GM21515 (cell line): ENCODE measurements around the gene SLC17A6.

ENCODE experiments used
- ATAC-seq: cut with Tn5 transposase; IDR thresholded peaks from one replicate; pipeline ENCODE4 v1.9.1; 2021; ENCODE audit not compliant: unreplicated experiment

The SLC17A6 gene

DNA sequence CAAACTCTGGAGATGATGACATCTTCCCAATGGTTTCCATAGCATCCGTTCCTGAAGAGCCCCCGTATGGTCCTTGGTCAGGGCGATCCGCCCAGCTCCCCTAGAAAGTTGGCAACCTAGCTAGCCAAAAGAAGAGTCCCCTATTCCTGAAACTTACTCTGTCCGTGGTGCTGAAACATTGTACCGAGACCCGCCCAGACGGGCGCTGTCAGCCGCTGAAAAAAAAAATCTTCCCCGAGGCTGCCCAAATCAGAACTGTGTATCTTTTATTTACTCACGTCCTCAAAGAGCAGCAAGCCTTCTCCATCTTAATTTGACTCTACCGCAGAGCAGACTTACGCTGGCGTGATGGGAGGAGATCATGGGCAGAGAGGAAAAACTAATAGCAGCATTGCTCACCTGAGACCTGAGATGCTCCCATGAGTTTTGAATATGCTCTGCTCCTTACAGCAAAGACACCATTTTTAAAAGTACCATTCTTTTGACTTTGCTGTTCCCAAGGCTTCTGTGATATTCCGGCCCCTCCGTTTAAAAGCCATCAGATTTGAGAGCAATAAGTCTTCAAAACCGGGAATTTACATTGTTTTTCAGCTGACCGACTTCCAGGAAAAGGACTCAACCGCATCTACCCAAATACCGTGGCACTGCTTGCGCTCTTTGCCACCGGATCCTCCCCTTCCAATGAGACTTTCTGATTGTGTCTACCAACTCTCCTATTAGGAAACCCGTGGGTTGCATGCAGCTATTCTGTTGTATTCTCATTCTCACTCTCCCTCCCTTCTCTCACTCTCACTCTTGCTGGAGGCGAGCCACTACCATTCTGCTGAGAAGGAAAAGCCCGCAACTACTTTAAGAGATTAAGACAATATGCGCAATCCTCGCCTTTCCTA is at the start of gene SLC17A6:
SLC17A6 (plus strand) TSS at position 786 of the 890 bp plus-strand sequence. CDS start 153 bp downstream, outside the sequence.
- ATAC-seq: no peak

DNA sequence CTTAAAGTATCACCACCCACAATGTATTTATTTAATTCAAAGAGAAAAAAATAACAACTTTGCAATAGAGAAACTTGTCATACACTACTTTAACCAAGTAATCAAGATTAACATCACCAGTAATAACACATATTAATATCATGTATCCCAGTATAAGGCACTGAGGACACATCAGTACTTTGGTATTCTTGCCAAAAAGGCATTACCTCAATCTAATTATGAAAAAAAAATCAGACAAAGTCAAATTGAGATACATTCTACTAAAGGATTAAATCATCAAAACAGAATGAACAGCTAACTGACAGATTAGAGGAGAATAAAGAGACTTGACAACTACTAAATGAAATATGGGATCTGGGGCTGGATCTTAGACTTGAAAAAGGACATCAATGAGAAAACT is 35.8 kb upstream of the SLC17A6 start:
- ATAC-seq: no peak

DNA sequence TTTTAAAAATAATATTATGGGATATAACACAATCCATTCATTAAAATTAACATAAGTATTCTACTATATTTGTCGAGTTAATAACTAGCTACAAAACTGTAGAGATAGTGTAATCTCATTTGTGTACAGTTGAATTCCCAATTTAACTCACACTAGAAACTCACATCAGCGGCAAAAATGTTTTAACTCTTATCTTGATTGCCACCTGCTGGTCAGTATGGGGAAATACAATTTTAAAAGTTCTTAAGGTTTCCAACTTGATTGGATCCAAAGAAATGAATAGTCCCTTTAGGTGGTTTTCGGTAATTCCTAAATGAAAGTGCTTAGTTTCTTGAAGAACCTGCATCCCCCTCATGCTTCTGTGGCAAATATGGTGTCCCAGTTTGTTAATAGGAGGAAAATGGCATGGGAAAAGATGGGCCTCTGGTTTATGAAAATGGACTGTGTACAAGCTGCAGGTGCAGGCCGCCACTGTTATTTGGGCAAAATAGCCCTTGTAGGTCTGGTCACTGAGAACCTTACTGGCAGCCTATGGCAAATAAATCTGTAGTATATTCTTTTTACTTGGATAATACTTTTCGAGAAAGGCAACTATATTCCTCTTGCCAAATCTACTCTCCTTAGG is 33.7 kb upstream of the SLC17A6 start:
- ATAC-seq: no peak

DNA sequence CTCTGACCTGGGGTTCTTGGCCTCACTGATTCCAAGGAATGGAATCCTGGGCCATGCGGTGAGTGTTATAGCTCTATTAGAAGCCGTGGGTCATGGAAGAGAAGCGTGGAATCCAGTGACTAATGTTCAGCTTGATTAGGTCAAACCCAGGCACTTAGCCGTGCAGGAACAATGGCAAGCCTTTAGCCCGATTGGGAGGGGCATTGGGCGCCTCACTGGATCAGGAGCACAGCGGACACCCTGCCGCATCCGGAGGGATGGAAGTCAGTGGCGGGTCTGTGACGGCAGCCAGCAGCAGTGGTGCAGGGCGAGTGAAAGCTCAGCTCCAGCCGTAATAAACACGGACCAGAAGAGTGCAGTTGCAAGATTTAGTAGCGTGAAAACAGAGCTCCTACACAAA is 20.5 kb upstream of the SLC17A6 start:
- ATAC-seq: no peak

DNA sequence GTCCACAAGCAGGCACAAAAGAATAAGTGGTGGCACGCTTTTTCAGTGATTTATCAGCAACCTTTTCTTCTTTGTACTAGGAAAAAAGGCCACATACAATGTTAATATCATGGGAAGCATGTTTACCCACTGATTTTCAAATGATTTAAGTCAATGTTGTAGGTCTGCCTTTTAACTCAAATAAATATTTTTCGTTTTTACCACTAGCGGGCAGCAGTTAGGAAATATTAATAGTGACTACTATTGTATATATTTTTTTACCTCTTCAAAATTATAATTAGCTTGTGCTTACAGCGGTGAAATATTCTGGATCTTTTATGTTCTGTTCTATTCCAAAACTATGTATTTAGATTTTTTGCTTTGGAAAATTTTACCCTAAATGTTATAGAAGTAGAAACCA is 6.4 kb upstream of the SLC17A6 start:
- no peak for ATAC-seq

DNA sequence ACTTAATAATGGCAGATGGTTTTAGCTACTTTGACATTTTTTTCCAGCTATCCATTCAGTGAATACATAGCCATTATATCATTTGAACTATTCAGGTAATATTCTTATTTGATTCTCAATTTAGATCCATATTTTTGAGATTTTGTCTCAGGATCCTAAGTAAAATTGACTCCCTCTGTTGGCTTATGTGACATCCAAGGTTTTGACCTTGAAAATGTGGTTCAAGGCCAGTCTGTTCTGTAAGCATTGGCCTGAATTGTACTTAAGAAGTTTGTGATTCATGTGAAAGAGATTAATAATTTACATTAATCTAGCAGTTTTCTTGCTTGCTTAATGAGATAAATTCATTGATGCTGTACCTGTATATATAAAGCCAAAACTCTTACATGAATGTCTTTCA is 1.6 kb upstream of the SLC17A6 start:
- ATAC-seq: no peak

DNA sequence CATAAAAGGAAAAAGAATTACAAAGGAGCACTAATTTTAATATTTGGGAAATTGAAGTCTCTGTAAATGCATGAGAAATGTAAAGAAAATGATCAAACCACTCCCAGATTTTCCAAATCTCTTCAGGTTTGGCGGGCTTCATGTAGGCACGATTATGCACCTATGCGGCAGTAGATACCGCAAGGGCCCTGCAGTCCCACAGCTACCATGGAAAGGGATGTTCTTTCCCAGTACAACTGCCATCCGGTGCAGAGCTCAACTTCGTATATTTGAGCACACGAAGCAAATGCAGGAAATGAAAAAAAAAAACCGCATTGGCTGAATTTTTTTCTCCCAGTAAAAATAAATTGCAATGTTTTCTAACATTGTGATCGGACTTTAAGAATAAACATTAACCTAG is 1.4 kb downstream of the SLC17A6 start:
- ATAC-seq: no peak

DNA sequence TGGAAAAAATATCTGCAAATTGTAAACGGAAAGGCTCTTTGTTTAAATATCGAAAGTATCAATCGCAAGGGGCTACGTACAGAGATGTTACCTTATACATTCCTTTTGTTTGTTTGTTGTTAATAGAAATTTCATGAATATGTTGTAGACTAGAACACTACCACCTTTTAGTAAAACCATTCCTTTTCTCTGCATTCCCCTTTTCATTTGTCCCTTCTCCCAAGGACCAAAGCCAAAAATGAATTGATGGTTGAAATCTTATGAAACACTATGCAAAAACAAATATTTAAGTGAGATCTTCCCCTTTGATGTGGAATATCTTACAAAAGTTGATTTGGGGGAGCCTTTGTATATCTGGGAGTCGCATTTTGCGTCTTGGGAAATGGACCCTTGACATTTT is 2.1 kb downstream of the SLC17A6 start:
- no peak for ATAC-seq

DNA sequence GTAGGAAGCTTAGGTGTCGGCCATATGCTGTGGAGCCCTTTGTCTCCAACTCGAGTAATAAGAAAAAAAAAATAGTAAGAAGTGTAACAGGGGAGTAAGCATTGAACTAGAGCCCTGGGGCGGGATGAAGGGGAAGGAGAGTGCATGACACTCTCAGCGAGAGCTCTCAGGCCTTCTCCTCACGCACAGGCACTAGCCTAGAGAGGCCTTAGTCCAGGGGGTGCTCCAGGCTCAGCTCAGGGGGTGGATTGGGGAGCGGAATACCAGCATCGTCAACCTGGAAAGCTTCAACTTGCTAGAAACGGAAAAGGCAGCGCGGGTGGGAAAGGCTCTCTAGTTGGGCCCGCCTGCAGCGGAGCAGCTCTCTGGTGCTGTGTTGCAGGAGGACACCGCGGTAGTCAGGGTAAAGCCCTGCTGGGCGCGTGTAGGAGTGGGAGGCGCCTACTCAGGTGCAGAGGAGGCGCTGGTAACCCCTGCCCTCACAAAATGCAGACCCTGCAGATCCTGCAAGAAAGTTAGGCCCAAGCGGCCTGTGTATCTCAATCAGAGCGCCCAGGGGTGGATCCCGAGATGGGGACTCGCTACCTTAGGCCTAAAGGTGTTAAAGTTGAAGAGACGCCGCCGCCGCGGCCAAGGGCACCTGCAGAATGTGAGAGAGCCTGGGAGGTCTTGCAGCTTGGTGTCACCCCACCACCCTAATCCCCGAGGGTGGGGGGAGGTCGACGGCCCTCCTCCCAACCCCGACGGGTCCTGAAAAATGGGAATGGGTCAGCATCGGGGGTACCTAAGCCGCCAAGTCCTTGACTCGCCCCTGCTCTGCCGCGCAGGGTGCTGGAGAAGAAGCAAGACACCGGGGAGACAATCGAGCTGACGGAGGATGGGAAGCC is 2.8 kb downstream of the SLC17A6 start:
- no peak for ATAC-seq

DNA sequence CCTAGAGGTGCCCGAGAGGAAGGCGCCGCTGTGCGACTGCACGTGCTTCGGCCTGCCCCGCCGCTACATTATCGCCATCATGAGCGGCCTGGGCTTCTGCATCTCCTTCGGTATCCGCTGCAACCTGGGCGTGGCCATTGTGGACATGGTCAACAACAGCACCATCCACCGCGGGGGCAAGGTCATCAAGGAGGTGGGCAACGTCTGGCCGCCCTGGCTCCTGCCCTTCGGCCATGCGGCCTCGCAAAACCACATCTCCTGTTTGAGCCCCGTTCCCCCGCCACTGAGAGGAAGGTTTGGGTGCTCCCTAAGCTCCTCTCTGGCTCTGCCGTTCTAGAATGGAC is 3.4 kb downstream of the SLC17A6 start:
- ATAC-seq: no peak

DNA sequence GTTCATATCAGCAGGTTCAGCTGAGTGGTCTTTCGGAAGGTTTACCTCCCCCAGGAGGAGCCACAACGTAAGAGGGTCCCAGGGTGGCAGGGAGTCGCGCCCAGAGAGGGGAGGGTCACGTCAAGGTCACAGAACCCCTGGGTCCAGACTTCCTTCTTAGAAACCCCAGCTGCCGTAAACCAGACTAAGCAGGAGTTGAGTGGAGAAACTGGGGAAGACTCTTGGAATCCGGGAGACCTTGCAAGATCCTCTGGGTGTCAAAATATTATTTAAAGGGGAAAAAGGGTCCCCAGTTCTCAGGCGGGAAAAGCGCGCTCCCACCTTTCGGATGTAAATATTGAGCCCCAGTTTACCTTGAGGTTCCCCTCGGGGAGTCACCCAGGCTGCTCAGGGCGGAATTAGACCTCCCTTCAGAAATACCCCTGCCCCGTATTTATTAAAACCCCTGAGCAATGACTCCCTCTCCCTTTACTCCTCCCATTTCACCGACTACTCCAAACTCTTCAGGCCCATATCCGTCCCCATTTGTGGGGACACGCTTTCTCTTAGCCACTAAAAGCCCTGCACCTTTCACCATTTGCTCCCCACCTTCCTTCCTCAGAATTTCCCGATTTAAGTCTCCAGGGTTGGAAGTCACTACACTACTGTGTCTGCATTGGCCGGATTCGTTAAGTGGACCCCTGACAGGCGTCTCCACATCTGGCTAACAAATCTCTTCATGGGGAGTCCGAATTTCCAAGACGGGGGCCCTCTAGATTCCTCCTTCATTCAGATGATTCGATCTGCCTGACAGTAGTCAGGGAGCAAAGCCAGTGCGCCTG is 4.2 kb downstream of the SLC17A6 start:
- no peak for ATAC-seq

DNA sequence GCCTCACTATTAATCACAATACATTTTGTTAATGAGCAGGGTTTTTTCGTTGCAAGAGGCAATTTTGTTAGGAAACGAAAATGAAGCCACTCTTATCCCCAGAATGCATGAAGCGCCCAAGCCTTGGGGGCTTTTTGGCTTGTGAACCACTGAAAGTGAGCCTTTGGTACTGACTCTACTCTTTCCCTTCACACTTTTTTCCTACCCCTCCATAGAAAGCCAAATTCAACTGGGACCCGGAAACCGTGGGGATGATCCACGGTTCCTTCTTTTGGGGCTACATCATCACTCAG is 4.8 kb downstream of the SLC17A6 start:
- ATAC-seq: no peak

DNA sequence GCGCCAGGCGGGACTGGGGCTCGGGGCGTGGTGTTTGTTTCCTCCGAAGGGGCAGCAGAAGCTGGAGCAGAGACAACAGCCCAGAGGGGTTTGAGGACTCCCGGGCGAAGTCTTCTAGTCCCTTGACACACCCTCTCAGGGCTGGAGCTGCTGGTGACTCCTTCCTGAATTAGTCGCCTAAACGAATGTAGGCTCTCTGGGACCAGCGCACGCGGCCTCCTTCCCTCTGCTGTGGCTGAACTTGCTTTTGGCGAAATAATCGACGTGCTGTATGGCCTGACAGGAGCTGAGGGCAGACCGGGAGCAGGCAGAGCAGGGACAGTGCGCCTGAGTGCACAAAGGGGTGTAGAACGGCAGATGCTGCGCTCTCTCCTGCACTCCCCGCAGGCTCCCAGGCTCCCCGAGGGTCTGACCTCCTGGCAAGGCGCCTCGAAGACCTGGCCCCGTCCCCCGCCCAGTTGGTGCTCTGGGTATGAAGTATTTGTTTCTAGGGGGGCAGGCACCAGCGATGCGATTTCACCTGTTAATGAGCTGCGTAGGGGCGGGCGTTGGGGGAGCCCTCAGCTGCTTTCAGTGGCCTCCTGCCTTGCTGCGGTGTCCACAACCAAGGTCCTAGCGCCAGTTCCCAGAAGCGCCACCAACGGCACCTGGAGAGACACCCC is 5.3 kb downstream of the SLC17A6 start:
- ATAC-seq: no peak

DNA sequence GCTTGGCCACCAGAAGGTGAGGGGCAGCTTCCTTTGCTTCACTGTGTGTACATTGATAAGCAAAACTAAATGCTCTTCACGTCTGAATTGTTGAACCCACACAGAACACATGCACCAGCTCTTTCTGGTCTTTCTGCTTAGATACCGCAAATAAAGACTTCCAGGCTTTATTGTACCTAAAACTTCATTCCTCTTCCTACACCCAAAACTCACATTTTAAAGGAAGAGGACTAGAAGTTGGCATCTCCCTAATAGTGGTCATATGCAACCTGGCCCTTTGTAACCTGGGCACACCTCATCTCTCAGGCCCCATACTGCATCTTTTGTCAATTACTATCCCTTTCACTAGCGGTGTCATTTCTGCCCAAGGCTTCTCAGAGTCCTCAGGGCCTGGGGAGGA is 5.9 kb downstream of the SLC17A6 start:
- ATAC-seq: no peak

DNA sequence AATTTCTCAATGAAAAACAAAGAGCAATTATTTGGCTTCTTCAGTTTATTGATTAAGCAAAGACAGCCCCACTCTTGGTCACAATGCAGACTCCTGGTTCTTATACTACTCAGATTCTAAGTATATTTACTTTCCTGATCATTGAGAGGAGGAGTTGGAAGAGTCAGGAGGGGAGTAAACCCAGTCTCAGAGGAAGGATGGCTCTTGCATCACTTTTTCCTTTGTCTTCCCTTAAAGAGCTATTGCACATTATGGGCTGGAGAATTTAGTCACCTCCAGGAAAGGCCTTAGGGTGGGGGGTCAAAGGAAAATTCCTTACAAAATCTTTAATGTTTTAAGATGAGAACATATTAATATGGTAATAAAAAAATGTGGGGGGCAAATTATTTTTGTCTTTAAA is 8.1 kb downstream of the SLC17A6 start:
- ATAC-seq: no peak

DNA sequence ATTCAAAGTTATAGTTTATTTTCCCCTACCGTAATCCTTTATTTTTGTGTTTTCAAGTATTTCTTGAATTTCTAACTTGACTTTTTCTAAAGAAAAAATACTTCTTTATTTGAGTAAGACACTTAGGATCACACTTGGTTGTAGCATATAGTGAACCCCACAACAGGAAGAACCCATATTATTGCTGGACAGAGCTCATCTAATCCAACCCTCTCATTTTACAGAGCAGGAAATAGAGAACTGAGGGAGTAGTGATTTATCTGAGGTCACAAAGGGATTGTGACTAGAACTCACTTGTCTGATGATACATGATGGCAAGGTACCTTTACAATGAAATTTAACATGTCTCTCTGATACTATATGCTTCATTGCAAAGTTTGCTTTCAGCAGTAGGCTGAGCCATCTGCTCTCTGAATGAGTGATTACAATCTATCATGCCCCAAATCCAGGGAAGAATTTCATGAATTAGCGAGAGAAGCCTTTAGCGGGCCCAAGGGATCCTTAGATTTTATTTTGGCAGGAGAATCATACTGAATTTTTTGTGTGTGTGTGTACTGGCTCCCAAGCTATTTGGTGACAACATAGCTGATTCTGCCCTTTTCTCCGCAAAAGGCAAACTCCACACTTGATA is 9.8 kb downstream of the SLC17A6 start:
- ATAC-seq: no peak

DNA sequence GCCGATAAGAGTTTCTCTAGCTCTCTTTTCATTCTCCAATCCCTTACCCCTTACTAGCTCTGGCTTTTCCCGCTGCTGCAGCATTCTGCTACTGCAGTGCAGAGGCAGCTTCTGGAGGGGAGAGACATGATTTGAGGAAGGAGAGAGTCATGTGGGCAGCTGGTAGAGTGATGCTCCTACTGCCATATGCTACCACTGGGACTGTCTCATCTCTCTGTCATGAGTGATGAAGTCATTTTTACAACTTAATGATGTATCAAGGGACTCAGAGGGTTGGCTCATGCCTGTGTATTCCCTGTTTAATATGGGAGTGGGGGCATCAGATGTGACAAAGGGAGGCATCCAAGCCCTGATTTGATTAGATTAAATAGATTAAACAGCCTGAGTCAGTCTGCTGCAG is 11.3 kb downstream of the SLC17A6 start:
- no peak for ATAC-seq

DNA sequence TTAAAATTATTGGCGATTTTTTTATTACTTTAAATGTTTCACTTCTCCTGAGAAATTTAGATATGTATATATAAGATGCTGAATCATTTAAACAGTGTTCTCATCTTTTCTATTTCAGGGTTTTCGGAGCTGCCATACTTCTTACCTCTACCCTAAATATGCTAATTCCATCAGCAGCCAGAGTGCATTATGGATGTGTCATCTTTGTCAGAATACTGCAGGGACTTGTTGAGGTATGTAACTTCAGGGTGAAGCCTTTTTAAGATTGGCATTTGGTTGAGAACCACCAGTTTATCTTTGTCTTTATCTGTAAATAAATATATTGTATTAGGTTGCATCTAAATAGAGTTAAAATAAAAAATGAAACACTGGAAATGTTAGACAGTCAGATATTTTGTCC is 21.1 kb downstream of the SLC17A6 start:
- ATAC-seq: no peak

DNA sequence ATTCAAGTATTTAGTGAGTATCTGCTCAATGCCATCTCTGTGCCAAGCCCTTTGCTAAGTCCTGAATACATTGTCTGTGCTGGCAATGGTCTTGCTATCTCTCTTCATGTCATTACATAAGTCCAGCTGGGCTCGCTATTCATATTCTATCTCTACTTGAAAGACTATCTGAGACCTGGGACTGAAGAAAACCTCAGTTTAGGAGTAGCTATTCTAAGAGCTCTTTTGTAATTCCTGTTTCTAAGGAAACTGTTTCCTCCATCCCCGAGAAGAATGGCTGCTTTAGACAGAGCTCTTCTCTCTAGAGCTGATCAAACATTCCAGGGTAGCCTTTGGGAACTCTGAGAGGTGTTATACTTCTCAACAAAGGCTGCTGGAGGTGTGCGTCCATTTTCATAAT is 33.0 kb downstream of the SLC17A6 start:
- ATAC-seq: no peak

DNA sequence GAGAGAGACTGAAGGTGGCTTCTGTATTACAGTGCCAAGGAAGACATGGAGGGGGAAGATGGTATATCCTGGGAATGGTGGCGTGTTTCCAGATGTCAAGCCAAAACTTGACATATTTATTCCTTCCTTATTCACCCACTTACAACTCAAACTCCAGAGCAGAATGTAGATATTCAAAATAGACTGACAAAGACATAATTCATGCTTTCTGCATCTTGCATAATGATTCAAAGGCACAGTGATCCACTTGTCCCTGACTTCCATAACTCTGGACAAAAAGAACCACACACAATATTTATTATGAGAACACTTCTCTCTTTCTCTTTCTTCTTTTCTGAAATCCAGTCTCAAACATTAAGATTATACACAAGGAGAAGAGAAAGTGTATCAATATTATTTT is 48.9 kb downstream of the SLC17A6 start:
- no peak for ATAC-seq
